ENCODE measurements around the gene MT1H.
"Not testable (repeated sequence)": the region's sequence is repeated elsewhere in the genome, so short reads cannot be mapped to it uniquely, and the experiment has no call there.

MT1H gene

DNA sequence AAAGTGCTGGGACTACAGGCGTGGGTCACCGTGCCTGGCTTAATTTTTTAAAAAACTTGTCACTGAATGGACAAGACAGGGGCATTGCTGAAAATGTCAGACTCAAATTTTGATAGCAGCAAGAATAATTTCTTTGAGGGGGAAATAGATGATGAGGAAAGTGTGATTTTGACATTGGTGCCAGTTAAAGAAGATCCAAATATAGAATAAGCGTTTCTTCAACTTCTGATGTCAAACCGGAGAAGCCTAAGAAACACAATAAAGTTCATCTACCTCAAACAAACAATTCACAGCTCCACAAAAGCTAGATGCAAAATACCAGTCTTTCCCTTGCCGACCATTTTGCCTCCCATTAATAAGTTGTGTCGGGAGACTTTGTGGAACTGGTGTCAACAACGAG lies 17.1 kb downstream of the MT1H start:
- FAIRE-seq, result no peak

DNA sequence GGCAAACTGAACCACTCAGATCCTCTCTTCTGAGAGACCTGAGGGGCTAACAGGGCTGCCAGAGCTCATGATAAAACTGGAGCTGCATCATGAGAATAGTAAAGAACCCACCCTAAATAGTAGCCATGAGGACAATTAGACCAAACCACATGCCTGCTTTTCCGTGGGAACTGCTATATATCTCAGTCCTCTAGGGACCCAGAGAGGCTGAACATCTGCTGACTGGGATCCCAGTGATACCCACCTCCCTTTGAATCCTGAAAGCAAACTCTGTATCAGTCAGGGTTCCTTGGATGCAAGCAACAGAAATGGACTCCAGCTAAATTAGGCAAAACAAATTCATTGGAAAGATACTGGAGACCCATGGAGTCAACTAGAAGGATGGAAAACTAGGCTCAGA lies 19.1 kb downstream of the MT1H start:
- no peak for FAIRE-seq

DNA sequence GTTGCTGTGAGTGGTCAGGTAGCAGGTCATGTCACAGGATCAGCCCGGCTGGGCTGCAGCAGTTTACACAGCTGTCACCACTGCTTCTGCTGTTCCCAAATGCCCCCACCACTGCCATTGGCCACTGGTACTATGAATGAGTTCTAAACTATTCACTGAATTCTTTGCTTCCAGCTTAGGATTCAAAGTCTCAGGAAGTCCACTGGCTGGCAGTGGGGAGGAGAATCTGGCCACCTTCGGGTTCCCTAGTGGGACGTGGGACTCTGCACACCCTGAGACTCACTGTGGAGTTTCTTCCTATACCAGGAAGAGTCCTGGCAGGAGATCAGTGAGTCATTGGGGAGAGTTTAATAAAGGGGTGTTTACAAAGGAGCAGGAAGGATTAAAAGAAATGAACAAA lies 19.6 kb downstream of the MT1H start:
- no peak for FAIRE-seq

DNA sequence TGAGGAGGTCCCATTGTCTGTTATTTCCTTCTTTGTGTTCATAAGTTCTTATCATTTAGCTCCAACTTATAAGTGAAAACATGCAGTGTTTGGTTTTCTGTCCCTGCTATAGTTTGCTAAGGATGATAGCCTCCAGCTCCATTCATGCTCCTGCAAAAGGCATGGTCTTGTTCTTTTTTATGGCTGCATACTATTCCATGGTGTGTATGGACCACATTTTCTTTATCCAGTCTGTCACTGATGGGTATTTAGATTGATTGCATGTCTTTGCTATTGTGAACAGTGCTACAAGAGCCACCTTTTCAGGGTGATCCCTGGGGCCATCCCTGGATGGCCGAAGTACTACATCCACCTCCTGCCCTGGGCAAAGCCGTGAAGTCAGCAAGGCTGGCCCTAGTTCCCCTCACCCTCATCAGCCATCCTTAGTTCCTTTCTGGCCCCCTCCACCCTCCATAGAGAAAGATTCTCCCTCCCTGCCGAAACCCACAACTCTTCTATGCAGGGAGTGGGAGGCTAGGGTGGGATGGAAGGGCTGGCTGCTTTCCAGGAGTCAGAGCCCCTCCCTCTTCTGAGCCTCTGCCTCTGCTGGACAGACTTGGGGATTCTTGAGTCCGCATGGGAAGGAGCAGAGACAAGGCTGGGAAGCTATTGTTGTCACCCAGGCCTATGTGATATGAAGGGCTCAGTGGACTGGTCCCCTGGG lies 21.0 kb downstream of the MT1H start:
- FAIRE-seq, result no peak

DNA sequence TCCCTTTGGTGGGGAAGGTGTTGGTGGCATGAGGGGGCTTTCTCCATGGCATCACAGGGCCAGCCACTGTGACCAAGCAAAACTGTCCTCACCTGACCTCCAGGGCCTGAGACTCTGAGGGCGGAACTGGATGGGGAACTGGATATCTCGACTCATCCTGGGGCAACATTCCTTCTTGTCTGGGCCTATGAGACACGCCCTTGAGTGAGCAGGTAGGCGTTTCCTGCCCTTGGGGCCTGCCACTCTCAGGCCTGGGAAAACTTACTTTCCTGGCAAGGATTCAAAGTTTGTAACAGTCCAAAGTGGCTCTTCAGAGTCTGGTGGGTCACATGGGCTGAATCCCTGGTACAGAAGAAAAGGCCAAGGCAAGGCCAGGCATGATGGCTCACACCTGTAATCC lies 22.3 kb downstream of the MT1H start:
- no peak for FAIRE-seq

DNA sequence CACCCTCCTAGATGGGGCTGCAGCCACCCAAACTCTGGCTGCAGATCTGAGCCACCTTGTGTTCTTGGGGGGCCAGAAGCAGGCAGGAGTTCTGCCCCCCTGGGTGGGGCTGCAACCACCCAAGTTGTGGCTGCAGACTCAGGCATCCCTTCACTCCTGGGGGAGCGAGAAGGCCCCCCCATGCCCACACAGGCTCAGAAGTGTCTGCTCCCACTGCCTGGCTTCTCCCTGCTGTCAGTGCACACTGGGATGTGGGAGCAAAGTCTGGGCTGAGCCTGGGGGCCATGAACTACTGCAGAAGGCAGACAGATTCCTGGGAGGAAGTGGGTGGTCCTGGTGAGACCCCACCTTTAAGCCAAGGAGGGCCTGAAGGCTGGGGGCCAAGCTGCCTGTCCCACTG lies 25.6 kb downstream of the MT1H start:
- FAIRE-seq, result no peak

DNA sequence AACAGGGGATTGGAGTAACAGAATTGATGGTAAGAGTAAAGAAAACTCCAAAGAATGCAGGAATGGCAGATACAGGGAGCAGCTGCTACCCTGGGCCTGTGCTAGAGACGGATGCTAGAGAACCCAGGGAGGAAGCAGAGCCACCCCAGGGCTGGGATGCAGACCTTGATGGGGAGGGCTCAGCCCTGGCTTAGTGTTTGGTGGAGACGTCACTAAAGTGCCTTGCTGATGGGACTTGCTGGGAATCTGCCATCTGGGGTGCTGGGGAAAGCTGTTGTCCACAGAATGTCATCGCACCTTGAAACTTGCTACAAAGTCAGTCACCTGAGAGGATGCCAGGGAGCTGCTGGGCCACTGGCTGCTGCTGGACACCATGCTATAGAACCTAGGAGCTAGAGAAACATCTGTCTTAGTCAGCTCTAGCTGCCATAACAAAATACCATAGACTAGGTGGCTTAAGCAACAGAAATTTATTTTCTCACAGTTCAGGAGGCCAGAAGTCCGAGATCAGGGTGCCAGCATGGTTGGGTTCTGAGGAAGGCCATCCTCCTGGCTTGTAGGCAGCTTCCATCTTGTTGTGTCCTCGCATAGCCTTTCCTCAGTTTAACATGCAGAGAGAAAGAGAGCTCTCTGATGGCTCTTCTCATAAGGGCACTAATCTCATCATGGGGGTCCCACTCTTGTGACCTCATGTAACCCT lies 28.0 kb downstream of the MT1H start:
- no peak for FAIRE-seq

DNA sequence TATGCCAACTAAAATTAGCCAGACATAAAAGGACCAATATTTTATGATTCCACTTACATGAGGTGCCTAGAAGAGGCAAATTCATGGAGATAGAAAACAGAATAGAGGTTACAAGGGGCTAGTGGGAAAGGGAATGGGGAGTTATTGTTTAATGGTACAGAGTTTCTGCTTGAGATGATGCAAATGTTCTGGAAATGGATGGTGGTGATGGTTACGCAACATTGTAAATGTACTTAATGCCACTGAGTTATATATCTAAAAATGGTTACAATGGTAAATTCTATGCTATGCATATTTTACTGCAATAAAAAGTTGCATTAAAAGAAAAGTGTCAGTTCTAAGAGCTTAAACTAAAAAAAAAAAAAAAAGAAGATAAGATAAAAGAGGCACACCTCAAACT lies 30.6 kb downstream of the MT1H start:
- no peak for FAIRE-seq

DNA sequence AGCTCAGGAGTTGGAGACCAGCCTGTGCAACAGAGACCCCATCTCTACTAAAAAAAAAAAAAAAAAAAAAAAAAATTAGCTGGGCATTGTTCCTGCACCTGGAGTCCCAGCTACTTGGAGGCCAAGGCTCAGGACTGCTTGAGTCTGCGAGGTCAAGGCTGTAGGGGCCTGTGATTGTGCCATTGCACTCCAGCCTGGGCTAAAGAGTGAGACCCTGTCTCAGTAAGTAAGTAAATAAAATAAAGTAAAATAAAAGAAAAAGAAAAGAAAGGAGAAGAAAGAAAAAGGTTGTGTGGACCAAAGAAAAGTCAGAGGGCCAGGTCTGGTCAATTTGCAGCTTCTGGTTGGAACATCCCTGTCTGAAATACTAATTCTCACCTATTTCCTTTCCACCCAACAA lies 31.0 kb downstream of the MT1H start:
- no peak for FAIRE-seq

DNA sequence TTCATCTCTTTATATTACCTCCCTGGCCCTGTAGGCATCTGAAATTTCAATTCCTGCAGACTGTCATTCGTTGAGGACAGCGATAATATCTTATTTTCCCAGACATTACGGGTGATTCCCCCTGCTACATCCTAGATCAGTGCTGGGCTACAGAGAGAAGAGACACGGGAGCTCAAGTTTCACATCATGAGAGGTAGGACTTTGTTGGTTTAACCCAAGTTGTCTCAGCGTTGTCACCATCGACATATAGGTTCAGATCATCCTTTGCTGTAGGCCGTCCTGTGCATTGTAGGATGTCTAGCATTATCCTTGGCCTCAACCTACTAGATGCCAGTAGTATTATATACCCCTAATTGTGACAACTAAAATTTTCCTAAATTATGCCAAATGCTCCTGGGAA lies 31.9 kb downstream of the MT1H start:
- no peak for FAIRE-seq

DNA sequence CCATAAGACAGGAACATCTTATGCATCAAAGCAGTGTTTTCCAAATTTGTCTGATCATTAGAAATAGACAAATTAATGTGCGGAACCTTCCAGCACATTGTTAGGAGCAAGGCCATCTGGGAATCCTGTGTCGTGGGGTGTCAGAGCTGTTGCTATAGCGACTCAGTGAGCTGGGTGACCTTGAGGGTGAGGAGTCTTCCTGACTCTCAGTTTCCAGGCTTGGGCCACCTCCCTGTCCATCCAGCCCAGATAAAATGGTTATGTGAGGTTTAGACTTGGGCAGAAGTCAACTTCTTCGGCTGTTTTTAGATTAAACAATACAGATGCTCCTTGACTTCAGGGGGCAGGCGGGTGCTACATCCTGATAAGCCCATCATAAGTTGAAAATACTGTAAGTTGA lies 33.2 kb downstream of the MT1H start:
- no peak for FAIRE-seq

DNA sequence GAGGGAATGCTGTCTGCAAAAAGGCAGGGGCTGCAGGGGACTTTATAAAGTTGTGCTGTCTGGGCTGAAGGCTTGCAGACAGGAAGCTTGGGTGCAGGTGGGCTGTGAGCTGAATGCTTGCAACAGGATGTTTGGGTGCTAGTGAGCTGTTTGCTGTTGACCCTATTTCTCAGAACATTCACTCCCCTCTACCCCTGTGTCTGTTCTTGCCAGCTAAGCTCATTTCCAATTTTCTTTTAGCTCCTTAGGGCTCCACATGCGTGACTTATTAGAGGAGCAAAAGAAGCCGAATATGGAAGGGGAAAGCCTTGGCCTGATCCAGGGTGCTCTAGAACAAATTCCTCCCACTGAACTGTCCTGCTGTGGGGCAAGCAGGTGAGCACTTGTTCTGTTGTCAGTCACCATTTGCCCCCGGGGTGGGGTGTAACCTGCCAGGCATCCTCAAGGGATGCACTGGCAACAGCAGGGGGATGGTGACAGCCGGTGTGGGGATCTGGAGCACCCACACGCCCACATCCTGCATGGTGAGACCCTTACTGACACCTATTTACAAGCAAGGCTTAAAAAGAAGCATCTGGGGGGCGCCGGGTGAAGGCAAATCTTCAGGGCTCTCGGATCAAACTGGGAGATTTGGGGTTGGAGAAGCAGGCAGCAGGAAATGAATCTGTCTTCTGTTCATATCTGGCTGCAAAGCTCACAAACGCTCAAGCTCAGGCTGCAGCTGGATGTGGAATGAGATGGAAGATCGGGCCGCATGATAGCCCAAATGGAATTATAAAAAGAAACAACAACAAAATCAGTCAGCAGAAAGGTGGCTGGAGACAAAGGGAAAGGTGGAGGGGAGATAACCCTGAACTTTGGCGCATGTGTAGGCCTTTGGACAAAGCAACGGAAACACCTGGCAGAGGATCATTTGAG lies 39.2 kb downstream of the MT1H start:
- FAIRE-seq, result no peak

DNA sequence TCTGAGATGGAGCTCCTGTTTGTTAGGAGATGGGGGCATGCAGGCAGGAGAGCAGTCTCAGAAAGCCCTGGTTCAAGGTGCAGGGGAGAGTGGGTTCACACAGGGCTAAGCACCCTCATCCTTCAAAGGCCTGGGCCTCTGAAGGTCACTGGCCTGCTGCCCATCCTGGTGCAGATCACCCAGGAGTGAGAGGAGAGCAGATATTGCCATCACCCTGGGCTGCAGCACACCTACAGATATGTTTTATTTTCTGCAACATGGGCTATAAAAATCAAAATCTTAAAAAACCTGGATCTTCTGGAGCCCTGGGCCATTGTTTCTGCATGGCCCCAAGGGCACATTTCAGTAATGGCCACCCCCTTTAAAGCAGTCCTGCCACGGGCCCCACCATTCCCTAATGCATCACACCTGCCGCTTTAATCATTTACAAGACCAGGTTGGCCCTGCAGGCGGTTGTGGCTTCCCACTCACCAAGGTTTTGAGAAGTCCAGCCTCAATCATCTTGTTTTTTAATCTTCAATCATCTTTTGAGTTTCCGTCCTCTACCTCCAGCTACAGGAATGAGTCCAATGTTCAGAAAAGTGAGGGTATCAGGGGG lies 39.9 kb downstream of the MT1H start:
- FAIRE-seq, result no peak

DNA sequence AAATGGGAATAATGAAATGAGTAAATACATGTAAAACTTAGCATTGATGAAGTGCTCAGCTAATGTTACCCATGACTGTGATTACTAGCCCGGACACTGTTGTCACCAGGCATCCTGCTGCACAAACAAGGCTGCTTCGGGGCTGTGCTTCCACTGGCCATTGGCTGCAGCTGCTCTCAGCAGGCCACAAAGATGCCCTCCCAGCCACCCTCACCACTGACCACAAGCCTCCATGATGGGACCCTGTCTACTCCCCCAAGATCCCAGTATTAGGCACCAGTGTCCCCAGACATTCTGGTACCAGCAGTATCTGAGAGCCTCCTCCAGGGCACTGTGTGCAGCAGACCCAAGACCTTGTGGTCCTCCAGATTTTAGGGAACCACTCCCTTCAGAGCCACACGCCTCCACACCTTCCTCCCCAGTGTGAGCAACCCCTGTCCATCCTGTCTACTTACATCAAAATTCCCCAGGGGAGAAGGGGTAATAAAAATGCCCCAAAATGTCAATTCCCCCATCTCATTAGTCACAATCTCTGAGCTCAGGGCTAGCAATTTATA lies 40.6 kb downstream of the MT1H start:
- no peak for FAIRE-seq

DNA sequence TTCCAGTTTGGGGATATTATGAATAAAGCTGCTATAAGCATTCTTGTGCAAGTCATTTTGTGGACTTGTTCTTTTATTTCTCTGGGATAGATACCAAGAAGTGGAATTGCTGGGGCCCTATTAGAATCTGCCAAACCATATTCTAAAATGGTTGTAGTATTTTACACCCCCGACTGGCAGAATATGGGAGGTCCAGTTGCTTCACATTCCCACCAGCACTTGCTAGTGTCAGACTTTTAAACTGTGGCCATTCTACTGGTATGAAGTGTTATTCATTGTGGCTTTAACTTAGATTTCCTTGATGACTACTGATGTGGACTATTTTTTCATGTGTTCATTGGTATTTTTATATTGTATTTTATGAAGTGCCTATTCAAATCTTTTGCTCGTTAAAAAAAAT lies 42.2 kb downstream of the MT1H start:
- no peak for FAIRE-seq

DNA sequence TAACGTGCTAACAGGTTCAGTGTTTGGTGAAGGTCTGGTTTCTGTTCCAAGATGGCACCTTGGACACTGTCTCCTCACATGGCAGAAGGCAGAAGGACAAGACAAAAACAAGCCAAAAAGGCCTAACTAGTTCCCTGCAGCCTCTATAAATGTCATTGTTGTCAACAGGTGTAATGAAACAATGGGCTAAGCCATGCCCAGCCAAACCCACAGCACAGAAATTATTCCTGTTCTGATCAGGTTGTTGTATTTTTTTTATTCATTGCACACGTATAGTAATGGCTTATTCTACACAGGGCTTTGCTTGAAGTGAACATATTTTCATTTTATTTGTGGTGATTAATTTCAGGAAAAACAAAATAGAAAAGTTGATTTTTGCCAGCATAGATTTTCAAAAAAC lies 44.2 kb downstream of the MT1H start:
- no peak for FAIRE-seq

DNA sequence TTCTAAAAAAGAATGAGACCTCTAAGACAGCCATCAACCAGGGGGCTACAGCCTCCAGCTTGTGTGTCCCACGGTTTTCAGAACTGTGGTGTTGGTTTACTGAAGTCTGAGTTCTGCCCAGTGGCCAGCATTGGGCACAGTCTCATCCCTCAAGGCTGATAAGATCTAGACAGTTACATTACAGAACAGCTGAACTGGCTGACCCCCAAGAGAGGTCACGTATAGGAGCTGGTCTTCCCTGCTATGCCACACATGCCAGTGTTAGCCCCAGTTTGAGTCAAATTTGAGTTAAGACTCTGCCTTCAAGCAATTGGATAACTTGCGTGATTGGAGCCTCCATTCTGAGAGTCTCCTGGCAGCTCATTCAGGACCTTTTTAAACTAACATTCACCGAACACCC lies 45.5 kb downstream of the MT1H start:
- no peak for FAIRE-seq

DNA sequence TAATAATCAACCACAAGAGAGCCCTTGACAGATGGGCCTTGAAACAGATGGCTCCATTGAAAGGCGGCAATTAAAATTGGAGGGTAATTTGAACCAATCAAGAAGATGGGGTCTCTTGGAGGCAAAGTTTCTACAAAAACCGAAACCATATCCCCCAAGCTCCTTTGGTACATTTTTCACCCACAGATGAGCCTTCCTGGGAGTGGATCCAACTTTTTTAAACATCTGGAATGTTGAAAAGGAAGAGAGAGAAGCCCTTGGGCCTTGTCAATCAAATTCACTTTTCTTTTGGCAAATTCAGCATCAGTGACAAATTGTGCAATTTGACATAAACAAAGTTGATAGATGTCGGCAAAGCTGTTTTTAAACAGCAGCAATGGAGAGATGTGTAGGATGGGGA lies 47.1 kb downstream of the MT1H start:
- FAIRE-seq, result no peak

DNA sequence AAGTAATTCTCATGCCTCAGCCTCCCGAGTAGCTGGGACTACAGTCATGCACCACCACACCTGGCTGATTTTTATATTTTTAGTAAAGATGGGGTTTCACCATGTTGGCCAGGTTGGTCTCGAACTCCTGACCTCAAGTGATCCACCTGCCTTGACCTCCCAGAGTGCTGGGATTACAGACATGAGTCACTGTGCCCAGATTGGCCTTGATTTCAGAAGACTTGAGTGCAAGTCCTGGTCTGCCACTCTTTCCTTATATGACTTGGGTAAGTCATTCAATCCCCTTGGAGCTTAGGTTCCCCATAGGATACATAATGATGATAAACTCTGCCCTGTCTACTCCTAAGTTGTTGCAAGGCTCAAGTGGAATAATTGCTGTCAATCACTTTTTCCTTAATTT lies 47.9 kb downstream of the MT1H start:
- not testable (repeated sequence) for FAIRE-seq

All from A204.1 (cell line).